Mucosa of rectum (tissue), 2 donors: ENCODE results near the gene TMX4.

Experiments
- H3K27ac ChIP-seq, 2 donors: one replicate each; pipeline ENCODE4 v1.7.0; 2013; ENCODE audit warnings: inconsistent platforms in 2 of 2, low read depth in 2 of 2, low read length in 2 of 2
- H3K27me3 ChIP-seq, 2 donors: one replicate each; pipeline ENCODE4 v1.7.0; 2013; ENCODE audit warnings: low read length in 2 of 2; ENCODE audit not compliant: control insufficient read depth in 2 of 2, insufficient read depth in 2 of 2
- H3K36me3 ChIP-seq, 2 donors: one replicate each; pipeline ENCODE4 v1.7.0; 2013; ENCODE audit warnings: low read length in 2 of 2; ENCODE audit not compliant: control insufficient read depth in 2 of 2, insufficient read depth in 2 of 2
- H3K4me1 ChIP-seq, 2 donors: one replicate each; pipeline ENCODE4 v1.7.0; 2013; ENCODE audit warnings: low read length in 2 of 2, mild to moderate bottlenecking in 1 of 2; ENCODE audit not compliant: control insufficient read depth in 2 of 2, insufficient read depth in 2 of 2
- H3K4me3 ChIP-seq, 2 donors: one replicate each; pipeline ENCODE4 v1.7.0; 2013; ENCODE audit warnings: low read length in 2 of 2
- H3K9ac ChIP-seq, 2 donors: one replicate each; pipeline ENCODE4 v1.7.0; 2013; ENCODE audit warnings: low read length in 2 of 2, low read depth in 1 of 2, mild to moderate bottlenecking in 1 of 2
- H3K9me3 ChIP-seq, 2 donors: one replicate each; pipeline ENCODE4 v1.7.0; 2013; ENCODE audit warnings: low read length in 2 of 2; ENCODE audit not compliant: control insufficient read depth in 2 of 2
- donor health status: healthy.
- donor health status: Normal muscosa, but diverticular disease.

Gene TMX4

DNA sequence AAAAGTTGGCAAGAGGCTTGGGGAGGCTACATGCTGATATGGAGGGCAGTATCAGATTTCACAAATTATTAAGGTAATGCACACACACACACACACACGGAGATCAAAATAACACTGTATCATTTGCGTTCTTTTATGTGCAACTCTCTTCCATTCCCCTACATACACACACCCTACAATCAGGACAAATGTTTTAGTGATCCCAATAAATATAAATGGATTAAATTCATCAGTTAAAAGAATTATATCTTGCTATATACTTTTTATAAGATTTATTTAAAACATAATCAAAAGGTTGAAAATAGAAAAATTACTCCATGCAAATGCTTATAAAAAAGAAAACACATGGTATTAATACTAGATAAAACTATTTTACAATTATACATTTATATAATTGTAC, 25.9 kb downstream of the TMX4 start:
- Histone ChIP-seq H3K9ac (no peak overlapping the region), H3K27ac (no peak overlapping the region), H3K36me3 (peaks cover 5 to 11% of the 10 kb centered on the region in 2 donors), H3K27me3 (no peaks in the 10 kb centered on the region), H3K4me1 (no peaks in the 10 kb centered on the region), H3K9me3 (peaks cover 0 to 3% of the 10 kb centered on the region in 2 donors), H3K4me3 (no peak overlapping the region)

DNA sequence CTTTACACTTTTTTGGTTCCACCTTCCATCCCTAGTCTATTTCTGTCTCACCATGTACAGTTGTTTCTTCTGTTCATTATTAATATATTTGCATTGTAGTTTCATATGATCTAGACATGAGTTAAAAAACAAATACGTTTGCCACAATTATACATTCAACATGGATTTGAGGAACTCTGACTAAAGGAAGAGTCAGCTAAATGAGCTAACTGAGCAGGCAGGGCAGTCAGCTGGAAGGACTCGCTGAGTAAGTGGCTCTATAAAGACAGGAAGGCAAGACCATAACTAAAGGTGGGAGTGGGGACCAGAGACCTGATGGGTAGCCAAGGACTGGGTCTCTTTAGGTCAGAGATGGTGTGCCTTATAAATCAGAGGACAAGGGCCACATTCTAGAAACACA, 26.3 kb downstream of the TMX4 start:
- no peak overlapping the region for H3K9ac ChIP-seq
- H3K27me3 ChIP-seq: no peaks in the 10 kb centered on the region
- peaks cover 0 to 3% of the 10 kb centered on the region in 2 donors for H3K9me3 ChIP-seq
- no peak overlapping the region for H3K4me3 ChIP-seq
- H3K4me1 ChIP-seq: no peaks in the 10 kb centered on the region
- H3K36me3 ChIP-seq: peaks cover 5 to 7% of the 10 kb centered on the region in 2 donors
- H3K27ac ChIP-seq: no peak overlapping the region

GRCh38 chr20:7990385-7990784, 29.2 kb downstream of the TMX4 start:
- no peak overlapping the region for H3K27ac ChIP-seq
- H3K27me3 ChIP-seq: no peaks in the 10 kb centered on the region
- H3K4me3 ChIP-seq: no peak overlapping the region
- H3K4me1 ChIP-seq: no peaks in the 10 kb centered on the region
- H3K9ac ChIP-seq: no peak overlapping the region
- H3K36me3 ChIP-seq: peaks cover 0 to 5% of the 10 kb centered on the region in 2 donors
- peaks cover 0 to 3% of the 10 kb centered on the region in 2 donors for H3K9me3 ChIP-seq

DNA sequence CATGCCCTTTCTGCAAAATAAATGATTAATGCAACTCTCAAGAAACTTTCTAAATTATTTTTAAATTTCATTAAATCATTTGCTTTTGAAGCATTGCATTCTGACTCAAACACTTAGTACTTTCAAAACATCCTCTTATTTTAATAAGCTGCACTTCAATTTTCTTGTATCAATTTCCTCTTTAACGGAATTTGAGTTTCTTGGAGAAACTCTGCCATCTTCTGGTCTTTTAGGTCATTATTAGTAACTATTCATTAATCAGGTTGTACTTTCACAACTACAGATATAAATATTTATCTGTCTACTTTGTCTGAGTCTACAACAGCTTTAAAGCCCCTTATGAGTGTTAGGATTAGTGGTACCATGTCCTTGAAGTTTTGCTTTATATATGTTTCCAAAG, 30.2 kb downstream of the TMX4 start:
- Histone ChIP-seq H3K9ac (no peak overlapping the region), H3K36me3 (peaks cover 0 to 2% of the 10 kb centered on the region in 2 donors), H3K27me3 (no peaks in the 10 kb centered on the region), H3K4me3 (no peak overlapping the region), H3K4me1 (no peaks in the 10 kb centered on the region), H3K9me3 (peaks cover 0 to 3% of the 10 kb centered on the region in 2 donors), H3K27ac (no peak overlapping the region)

DNA sequence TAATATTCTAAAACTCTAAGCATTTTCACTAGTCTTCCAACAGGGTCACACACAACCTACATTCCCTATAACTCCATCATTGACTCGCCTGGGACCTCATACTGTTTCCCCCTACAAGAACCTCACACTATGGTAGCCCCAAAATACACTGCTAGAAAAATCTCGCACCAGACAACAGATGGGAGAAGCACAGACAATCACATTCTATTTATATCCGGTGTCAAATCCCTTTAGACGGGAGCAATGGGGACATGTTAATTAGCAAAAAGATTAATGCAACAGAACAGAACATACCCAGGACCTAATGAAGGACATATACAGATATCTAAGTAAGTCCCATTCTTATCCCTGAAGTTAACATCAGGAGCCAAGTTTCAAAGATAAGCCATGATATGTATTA, 33.6 kb downstream of the TMX4 start:
- Histone ChIP-seq H3K36me3 (peaks cover 8 to 9% of the 10 kb centered on the region in 2 donors), H3K9me3 (no peaks in the 10 kb centered on the region), H3K9ac (no peak overlapping the region), H3K4me1 (no peaks in the 10 kb centered on the region), H3K27me3 (no peaks in the 10 kb centered on the region), H3K27ac (no peak overlapping the region), H3K4me3 (no peak overlapping the region)

DNA sequence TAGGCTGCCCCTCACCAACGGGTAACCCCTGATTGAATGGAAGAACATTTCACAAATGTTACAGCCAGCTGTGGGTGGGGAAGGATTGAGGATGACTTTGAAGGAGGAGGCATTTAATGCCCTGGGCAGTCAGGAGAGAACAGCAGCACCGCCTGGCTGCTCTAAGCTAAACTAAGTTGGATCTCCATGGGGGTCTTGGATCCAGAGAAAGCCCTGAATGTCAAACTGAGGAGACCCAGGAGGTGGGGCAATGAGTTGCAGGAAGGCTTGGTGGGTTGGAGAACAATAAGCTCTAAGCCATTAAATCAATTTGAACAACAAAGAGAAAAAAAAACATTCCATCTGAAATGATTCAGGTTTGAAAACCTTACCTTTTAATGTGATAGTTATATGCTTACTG, 35.4 kb downstream of the TMX4 start:
- Histone ChIP-seq H3K4me3 (no peak overlapping the region), H3K27me3 (no peaks in the 10 kb centered on the region), H3K36me3 (peaks cover 8 to 12% of the 10 kb centered on the region in 2 donors), H3K9me3 (no peaks in the 10 kb centered on the region), H3K4me1 (no peaks in the 10 kb centered on the region), H3K9ac (no peak overlapping the region), H3K27ac (no peak overlapping the region)

- Histone ChIP-seq H3K27ac (no peak overlapping the region), H3K27me3 (no peaks in the 10 kb centered on the region), H3K4me3 (no peak overlapping the region), H3K36me3 (peaks cover 8 to 12% of the 10 kb centered on the region in 2 donors), H3K4me1 (no peaks in the 10 kb centered on the region), H3K9me3 (no peaks in the 10 kb centered on the region), H3K9ac (no peak overlapping the region)
These were observed 38.2 kb downstream of the TMX4 start for GRCh38 chr20:7981374-7981773.

GRCh38 chr20:7980332-7981046, 39.1 kb downstream of the TMX4 start:
- no peak overlapping the region for H3K9ac ChIP-seq
- H3K27ac ChIP-seq: no peak overlapping the region
- no peak overlapping the region for H3K4me3 ChIP-seq
- no peaks in the 10 kb centered on the region for H3K4me1 ChIP-seq
- H3K9me3 ChIP-seq: no peaks in the 10 kb centered on the region
- peaks cover 8 to 12% of the 10 kb centered on the region in 2 donors for H3K36me3 ChIP-seq
- no peaks in the 10 kb centered on the region for H3K27me3 ChIP-seq

DNA sequence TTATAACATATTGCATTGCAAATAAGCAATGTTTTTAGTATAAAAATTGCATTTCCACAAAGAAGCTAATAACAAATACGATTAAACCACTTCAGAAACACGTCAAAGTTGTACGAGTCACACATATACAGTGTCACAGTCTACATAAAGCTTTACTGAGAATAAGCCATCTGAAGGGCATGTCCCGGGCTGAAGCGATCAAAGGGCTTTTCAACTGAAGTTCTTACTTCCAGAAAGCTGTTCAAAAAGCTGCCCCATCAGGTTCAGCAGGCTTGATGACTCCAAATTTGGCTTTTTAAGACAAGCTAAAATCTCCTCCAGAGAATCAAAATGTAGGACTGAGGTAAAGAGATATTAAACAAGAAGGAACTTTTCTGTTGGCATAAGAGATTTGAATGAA, 41.9 kb downstream of the TMX4 start:
- Histone ChIP-seq H3K4me3 (no peak overlapping the region), H3K36me3 (peaks cover 8 to 12% of the 10 kb centered on the region in 2 donors), H3K9me3 (no peaks in the 10 kb centered on the region), H3K9ac (no peak overlapping the region), H3K27me3 (no peaks in the 10 kb centered on the region), H3K27ac (no peak overlapping the region), H3K4me1 (no peaks in the 10 kb centered on the region)

- Histone ChIP-seq H3K27ac (no peak overlapping the region), H3K4me1 (no peaks in the 10 kb centered on the region), H3K36me3 (peaks cover 0 to 3% of the 10 kb centered on the region in 2 donors), H3K9ac (no peak overlapping the region), H3K27me3 (no peaks in the 10 kb centered on the region), H3K4me3 (no peak overlapping the region), H3K9me3 (no peaks in the 10 kb centered on the region)
These were observed 43.6 kb downstream of the TMX4 start for GRCh38 chr20:7975851-7976414.
